ENCODE measurements around the gene PPEF2.
"Not testable (repeated sequence)": the region's sequence is repeated elsewhere in the genome, so short reads cannot be mapped to it uniquely, and the experiment has no call there.

PPEF2 gene

GRCh38 chr4:75916091-75916661, 13.9 kb upstream of the PPEF2 start:
- Histone ChIP-seq H3K4me3 (no peak overlapping the region), H3K27ac (peak overlapping the region in 1 of 2 donors; percentile 44)
- no peak for DNase-seq (ENCODE audit: low spot score)

GRCh38 chr4:75912968-75913367, 10.7 kb upstream of the PPEF2 start:
- Histone ChIP-seq H3K4me3 (no peak overlapping the region), H3K27ac (no peak overlapping the region)
- TF ChIP-seq, protein P1, sequence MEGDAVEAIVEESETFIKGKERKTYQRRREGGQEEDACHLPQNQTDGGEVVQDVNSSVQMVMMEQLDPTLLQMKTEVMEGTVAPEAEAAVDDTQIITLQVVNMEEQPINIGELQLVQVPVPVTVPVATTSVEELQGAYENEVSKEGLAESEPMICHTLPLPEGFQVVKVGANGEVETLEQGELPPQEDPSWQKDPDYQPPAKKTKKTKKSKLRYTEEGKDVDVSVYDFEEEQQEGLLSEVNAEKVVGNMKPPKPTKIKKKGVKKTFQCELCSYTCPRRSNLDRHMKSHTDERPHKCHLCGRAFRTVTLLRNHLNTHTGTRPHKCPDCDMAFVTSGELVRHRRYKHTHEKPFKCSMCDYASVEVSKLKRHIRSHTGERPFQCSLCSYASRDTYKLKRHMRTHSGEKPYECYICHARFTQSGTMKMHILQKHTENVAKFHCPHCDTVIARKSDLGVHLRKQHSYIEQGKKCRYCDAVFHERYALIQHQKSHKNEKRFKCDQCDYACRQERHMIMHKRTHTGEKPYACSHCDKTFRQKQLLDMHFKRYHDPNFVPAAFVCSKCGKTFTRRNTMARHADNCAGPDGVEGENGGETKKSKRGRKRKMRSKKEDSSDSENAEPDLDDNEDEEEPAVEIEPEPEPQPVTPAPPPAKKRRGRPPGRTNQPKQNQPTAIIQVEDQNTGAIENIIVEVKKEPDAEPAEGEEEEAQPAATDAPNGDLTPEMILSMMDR (IDR thresholded peaks at IDR 0.05) = no peak
- no peak for DNase-seq (ENCODE audit: low spot score)

More at GRCh38 chr4:75916091-75916661, 13.9 kb upstream of the PPEF2 start:
- TF ChIP-seq, protein P1 (IDR thresholded peaks at IDR 0.05) = peak; percentile 65

- DNase-seq (ENCODE audit: low spot score); H3K27ac ChIP-seq; H3K4me3 ChIP-seq: not testable (repeated sequence)
Measured at GRCh38 chr4:75910831-75911230, 8.6 kb upstream of the PPEF2 start.

- no peak overlapping the region for H3K27ac ChIP-seq
- DNase-seq (ENCODE audit: low spot score) = no peak
Measured at GRCh38 chr4:75909405-75909804, 7.2 kb upstream of the PPEF2 start.

DNA sequence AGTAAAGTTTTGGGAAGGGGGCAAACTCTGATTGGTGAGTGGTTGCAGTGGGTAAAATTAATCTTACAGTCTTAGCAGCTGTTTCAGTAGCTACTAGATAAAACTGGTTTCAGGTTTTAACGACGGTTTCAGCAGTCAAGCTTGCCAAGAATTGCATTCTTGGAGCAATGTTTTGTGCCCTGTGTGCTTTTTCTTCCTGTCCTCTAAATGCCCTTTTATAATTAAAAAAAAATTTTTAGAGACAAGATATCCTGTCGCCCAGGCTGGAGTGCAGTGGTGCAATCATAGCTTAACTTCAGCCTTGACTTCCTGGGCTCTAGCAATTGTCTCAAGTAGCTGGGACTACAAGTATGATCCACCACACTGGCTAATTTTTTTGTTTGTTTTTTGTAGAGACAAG, 6.3 kb upstream of the PPEF2 start:
- H3K27ac ChIP-seq = no peak overlapping the region
- TF ChIP-seq, protein P1 (IDR thresholded peaks at IDR 0.05) = no peak
- DNase-seq (ENCODE audit: low spot score) = no peak
- no peak overlapping the region for H3K4me3 ChIP-seq

More at GRCh38 chr4:75909405-75909804, 7.2 kb upstream of the PPEF2 start:
- no peak overlapping the region for H3K4me3 ChIP-seq
- TF ChIP-seq, protein P1 (IDR thresholded peaks at IDR 0.05) = no peak

GRCh38 chr4:75907966-75908365, 5.7 kb upstream of the PPEF2 start:
- TF ChIP-seq, protein P1 (IDR thresholded peaks at IDR 0.05) = no peak
- no peak for DNase-seq (ENCODE audit: low spot score)
- Histone ChIP-seq H3K4me3 (no peak overlapping the region), H3K27ac (no peak overlapping the region)

- H3K27ac ChIP-seq = no peak overlapping the region
- TF ChIP-seq, protein P1 (IDR thresholded peaks at IDR 0.05) = no peak
- no peak for DNase-seq (ENCODE audit: low spot score)
- no peak overlapping the region for H3K4me3 ChIP-seq
Measured at GRCh38 chr4:75904076-75904475, 1.8 kb upstream of the PPEF2 start.

Measured in coronary artery (tissue), 2 donors.